K562 (cell line): ENCODE data around the gene KIFAP3. TPM values are rescaled to one million over a fixed set of nuclear protein-coding genes. Genes with fewer than 3 reads are reported as not detected.

Source experiments
- BRF2 ChIP-seq: IDR thresholded peaks from 3 replicates; pipeline ENCODE4 v1.6.1; 2011; ENCODE audit warnings: borderline replicate concordance, mild to moderate bottlenecking; ENCODE audit not compliant: insufficient read length, insufficient read depth
- CBX8 ChIP-seq: fragments of 200-600 bp; sonication (generic); IDR thresholded peaks from 2 replicates; pipeline ENCODE4 v1.6.1; 2012; ENCODE audit warnings: borderline replicate concordance, mixed run types, low read depth, mild to moderate bottlenecking, moderate library complexity, mixed read lengths, low read length, control low read depth, inconsistent platforms; ENCODE audit not compliant: poor library complexity, severe bottlenecking; ENCODE audit errors: extremely low read depth
- CCNT2 ChIP-seq: IDR thresholded peaks from 2 replicates; pipeline ENCODE4 v1.6.1; 2011; ENCODE audit warnings: borderline replicate concordance, low read depth, mild to moderate bottlenecking, moderate library complexity, mixed read lengths, low read length; ENCODE audit not compliant: insufficient read length; ENCODE audit errors: extremely low read depth
- ESRRA ChIP-seq: fragments of 450-650 bp; IDR thresholded peaks from 2 replicates; pipeline ENCODE4 v1.6.1; 2014; ENCODE audit warnings: low read depth, mild to moderate bottlenecking, moderate library complexity, borderline replicate concordance
- GABPB1 ChIP-seq: sonication (generic); formaldehyde crosslinking; IDR thresholded peaks from 2 replicates; pipeline ENCODE4 v1.8.0; 2022; ENCODE audit warnings: mild to moderate bottlenecking, missing genetic modification reagents
- GTF2A2 ChIP-seq: IDR thresholded peaks from 2 replicates; pipeline ENCODE4 v1.6.1; 2016; ENCODE audit warnings: mild to moderate bottlenecking, missing genetic modification characterization, missing compliant biosample characterization
- MECOM ChIP-seq: fragments of 250-450 bp; sonication (Bioruptor Pico); IDR thresholded peaks from 2 replicates; pipeline ENCODE4 v1.8.0; 2022; ENCODE audit warnings: inconsistent platforms
- MIER1 ChIP-seq: fragments of 450-650 bp; IDR thresholded peaks from 2 replicates; pipeline ENCODE4 v1.6.1; 2016; ENCODE audit warnings: antibody characterized with exemption, mild to moderate bottlenecking, low read depth
- NFE2 ChIP-seq: IDR thresholded peaks from 2 replicates; pipeline ENCODE4 v1.6.1; 2014; ENCODE audit warnings: antibody characterized with exemption, low read depth
- OTX1 ChIP-seq: fragments of 450-650 bp; formaldehyde crosslinking; IDR thresholded peaks from 2 replicates; pipeline ENCODE4 v1.4.0; 2022; ENCODE audit warnings: mild to moderate bottlenecking
- RBBP5 ChIP-seq: fragments of 200-600 bp; sonication (generic); IDR thresholded peaks from 2 replicates; pipeline ENCODE4 v1.6.1; 2012; ENCODE audit warnings: borderline replicate concordance, mild to moderate bottlenecking, low read length, control low read depth, inconsistent platforms; ENCODE audit not compliant: insufficient read depth, poor library complexity, severe bottlenecking
- SNRNP70 ChIP-seq: fragments of 200-400 bp; formaldehyde crosslinking; optimal IDR thresholded peaks from 2 replicates; pipeline ENCODE3; 2017; ENCODE audit warnings: low read depth, low read length
- ZC3H11A ChIP-seq: IDR thresholded peaks from 2 replicates; pipeline ENCODE4 v1.6.1; 2012; ENCODE audit warnings: low read depth, low read length, improper control_type of control experiment
- ZNF146 ChIP-seq: IDR thresholded peaks from one replicate; pipeline ENCODE4 v1.6.1; 2018; ENCODE audit warnings: missing compliant biosample characterization; ENCODE audit not compliant: unreplicated experiment
- ZNF24 ChIP-seq: fragments of 450-650 bp; IDR thresholded peaks from 2 replicates; pipeline ENCODE4 v1.6.1; 2016
- ZNF282 ChIP-seq: sonication (generic); formaldehyde crosslinking; IDR thresholded peaks from 2 replicates; pipeline ENCODE4 v1.8.1; 2023; ENCODE audit warnings: missing genetic modification reagents
- ZNF407 ChIP-seq: fragments of 450-650 bp; IDR thresholded peaks from 2 replicates; pipeline ENCODE4 v1.6.1; 2016; ENCODE audit warnings: low read depth
- polyA plus RNA-seq, 8 experiments: library from polyadenylated mRNA; depleted of rRNA in 4 of 8; stranded (reverse) in 5 of 8; unstranded in 3 of 8; fragments of >200 nt; fragmentation: Nextera tagmentation in 2 of 8; fragmentation: Illumina TruSeq in 1 of 8; extraction: Ambion mirVana in 2 of 8; extraction: Trizol in 1 of 8; gene quantifications; 2 replicates each; pipeline versions ENCODE4 v1.2.1 to v1.2.3, GENCODE V29; 2011 to 2014; ENCODE audit warnings: inconsistent platforms in 1 of 8, missing spikeins in 1 of 8
- total RNA-seq, 7 experiments: library from RNA; depleted of rRNA in 6 of 7; stranded (reverse); fragments of >200 nt in 6 of 7; fragmentation: Illumina TruSeq in 2 of 7; extraction: Trizol in 2 of 7; gene quantifications; 2 replicates each; pipeline versions ENCODE4 v1.2.1 to v1.2.3, GENCODE V29; 2011 to 2021; ENCODE audit warnings: low replicate concordance in 1 of 7
- TF ChIP-seq, protein P1 (sequence below): sonication (generic); formaldehyde crosslinking; IDR thresholded peaks from 2 replicates; pipeline ENCODE4 v1.8.0; 2022; ENCODE audit warnings: mild to moderate bottlenecking, low read depth, missing genetic modification reagents

KIFAP3 gene
- total and polyA plus RNA-seq, 9 of the 15 experiments (the other 6 are each of a cell fraction or from before 2014, with no cell fraction given), result 8.8 to 17.5 (median 11.8) TPM

DNA sequence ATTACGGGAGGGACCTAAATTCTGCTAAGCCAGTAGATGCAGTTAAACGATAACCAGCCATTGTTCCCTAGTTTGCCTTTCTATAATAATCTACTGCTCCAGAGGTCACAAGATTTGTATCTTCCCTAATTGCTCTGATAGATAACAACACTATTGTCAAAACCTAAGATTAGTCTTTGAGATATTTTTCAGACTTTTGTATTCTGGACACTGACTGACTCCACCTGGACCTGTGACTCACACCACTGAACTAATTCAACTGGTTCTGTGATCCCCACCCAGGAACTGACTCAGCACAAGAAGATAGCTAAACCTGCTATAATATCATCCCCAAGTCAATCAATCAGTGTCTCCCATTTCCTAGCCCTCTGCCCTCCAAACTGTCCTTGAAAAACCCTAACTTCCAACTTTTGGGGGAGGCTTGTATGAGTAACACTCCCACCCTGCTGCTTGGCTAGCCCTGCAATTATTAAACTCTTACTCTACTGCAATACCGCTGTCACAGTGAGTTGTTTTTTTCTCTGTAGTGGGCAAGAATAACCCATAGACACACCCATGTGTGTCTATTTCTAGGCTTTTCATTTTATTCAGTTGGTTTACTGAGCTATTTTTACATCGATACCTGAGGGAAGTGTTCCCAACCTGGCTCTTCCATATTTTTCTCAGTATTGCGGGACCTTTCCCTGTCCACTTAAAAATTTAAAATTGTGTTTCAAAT lies 11.2 kb downstream of the KIFAP3 start (continued):
- TF ChIP-seq BRF2 (no peak), OTX1 (CRISPR knock-in tag) (no peak), MECOM (CRISPR knock-in tag) (peak; percentile 69), ZC3H11A (no peak), ESRRA (no peak), SNRNP70 (no peak), CBX8 (no peak), ZNF24 (no peak), MIER1 (no peak), NFE2 (peak; percentile 74), GTF2A2 (tag) (no peak), ZNF407 (no peak), ZNF146 (no peak), GABPB1 (CRISPR knock-in tag) (no peak), RBBP5 (no peak), CCNT2 (no peak), ZNF282 (CRISPR knock-in tag) (no peak)
- TF ChIP-seq, protein P1, sequence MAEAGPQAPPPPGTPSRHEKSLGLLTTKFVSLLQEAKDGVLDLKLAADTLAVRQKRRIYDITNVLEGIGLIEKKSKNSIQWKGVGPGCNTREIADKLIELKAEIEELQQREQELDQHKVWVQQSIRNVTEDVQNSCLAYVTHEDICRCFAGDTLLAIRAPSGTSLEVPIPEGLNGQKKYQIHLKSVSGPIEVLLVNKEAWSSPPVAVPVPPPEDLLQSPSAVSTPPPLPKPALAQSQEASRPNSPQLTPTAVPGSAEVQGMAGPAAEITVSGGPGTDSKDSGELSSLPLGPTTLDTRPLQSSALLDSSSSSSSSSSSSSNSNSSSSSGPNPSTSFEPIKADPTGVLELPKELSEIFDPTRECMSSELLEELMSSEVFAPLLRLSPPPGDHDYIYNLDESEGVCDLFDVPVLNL (CRISPR knock-in tag), result no peak
